LNCAP (cell line): ENCODE data around the gene ARID3C.
A peak's percentile ranks its signal among the peaks of the same experiment; 100 is the strongest.

ENCODE experiments used
- TF ChIP-seq, protein P1 (sequence below): fragments of 450-650 bp; IDR thresholded peaks from 2 replicates; pipeline ENCODE4 v1.5.1; 2017; ENCODE audit warnings: mild to moderate bottlenecking

ARID3C gene

GRCh38 chr9:34665067-34665380, 36.2 kb upstream of the ARID3C start:
- TF ChIP-seq, protein P1, sequence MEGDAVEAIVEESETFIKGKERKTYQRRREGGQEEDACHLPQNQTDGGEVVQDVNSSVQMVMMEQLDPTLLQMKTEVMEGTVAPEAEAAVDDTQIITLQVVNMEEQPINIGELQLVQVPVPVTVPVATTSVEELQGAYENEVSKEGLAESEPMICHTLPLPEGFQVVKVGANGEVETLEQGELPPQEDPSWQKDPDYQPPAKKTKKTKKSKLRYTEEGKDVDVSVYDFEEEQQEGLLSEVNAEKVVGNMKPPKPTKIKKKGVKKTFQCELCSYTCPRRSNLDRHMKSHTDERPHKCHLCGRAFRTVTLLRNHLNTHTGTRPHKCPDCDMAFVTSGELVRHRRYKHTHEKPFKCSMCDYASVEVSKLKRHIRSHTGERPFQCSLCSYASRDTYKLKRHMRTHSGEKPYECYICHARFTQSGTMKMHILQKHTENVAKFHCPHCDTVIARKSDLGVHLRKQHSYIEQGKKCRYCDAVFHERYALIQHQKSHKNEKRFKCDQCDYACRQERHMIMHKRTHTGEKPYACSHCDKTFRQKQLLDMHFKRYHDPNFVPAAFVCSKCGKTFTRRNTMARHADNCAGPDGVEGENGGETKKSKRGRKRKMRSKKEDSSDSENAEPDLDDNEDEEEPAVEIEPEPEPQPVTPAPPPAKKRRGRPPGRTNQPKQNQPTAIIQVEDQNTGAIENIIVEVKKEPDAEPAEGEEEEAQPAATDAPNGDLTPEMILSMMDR: no peak

DNA sequence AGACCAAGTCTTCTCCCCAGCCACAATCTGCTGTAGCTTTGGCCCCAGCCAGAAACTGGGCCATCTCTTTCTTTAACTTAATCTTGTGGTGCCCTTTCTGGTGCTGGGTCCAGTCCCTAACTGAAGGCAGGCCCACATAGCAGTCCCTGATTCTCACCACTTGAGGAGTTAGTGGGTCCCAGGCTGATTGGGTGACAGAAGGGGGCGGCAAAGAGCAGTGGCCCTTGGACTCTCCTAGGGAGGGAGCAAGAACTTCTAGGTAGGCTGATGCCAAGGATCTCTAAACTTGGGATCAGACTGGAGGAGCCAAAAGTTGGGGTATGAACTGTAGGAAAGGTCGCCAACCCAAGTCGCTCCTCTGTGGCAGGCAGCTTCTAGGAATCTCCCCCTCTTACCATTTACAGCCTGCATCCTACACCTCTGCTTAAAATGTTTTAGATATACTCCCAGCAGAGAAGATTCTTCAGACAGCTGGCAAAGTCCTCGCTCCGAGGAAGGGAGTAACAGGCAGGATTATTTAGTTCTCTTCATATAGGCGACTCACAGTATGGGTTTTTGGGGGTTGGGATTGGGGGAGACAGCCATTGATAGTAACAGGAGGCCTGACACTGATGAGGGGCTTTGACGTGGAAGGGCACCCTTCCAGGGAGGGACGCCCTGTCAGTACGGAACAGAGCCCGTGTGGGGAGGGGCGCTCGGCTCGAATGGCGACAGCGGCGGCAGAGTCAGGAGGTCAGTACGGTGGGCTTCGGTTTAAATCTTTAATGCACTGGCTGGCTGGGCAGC, 35.6 kb upstream of the ARID3C start:
- TF ChIP-seq, protein P1: peak; percentile 65

DNA sequence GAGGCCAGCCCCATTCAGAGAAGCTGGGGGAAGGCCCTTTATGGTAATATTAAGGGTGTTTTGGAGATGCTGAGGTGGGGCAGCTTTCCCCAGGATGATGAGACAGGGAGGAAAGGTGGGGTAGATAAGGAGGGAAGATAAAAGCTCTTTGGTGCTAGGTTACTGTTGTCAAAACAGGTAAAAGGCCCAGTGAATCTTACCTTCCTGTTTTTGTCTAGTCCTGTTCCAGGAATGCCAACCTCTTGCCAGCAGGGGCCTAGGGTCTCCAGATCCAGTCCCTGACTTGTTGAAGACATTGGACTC, 34.4 kb upstream of the ARID3C start:
- TF ChIP-seq, protein P1: no peak

DNA sequence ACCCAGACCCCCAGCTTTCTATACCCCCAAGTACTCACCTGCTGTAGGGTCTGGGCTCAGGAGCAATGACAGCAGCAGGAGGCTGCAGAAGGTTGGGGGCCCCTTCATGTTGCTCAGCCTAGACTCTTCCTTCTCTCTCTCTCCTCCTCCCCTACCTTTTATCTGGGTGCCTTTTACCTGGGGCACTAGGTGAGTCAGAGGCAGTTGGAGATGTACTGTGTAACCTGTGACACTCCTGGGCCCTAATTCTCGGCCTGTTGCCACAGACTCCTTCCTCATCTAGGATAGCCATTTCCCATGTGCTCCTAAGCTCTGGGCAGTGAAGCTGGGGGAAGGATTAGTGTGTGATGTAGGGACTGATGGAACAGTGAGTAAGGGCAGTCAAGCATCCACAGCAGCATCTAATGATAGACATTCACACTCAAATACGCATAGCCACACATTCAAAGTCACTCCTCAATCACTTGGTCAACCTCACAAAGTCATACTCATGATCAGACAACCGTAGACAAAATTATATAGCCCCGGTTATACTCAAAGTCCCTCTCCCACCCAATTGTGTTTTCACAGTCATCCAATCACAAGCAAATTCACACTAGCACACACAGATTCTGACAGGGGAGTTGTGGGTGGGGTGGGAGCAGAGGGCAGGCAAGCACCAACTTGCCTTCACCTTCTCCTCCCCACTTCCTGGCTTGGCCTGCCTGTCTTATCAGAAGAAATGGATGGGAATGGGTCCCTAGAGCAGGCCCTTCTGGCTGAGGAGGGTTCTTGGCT, 33.8 kb upstream of the ARID3C start, which contains the start of gene CCL27:
TSS of gene CCL27 (minus strand) at position 132 of the 777 bp plus-strand sequence. CDS start at position 108, 24 bp downstream.
- TF ChIP-seq, protein P1: no peak

GRCh38 chr9:34659592-34660253, 30.9 kb upstream of the ARID3C start:
- TF ChIP-seq, protein P1: no peak

GRCh38 chr9:34658461-34658860, 29.6 kb upstream of the ARID3C start:
- TF ChIP-seq, protein P1: no peak

GRCh38 chr9:34656992-34657391, 28.1 kb upstream of the ARID3C start:
- TF ChIP-seq, protein P1: no peak
